GM10248 (cell line): ENCODE measurements around the gene PSMB5.
A peak's percentile ranks its signal among the peaks of the same experiment; 100 is the strongest.

Experiments
- CTCF ChIA-PET: fragments of 300-600 bp; sonication (Branson Sonifier 250); formaldehyde crosslinking; extraction: SDS; loops from one replicate; lab custom pipeline; 2021; ENCODE audit warnings: antibody characterized with exemption; lab: Yijun Ruan, JAX
- POLR2A ChIA-PET: fragments of 350-650 bp; sonication (Branson Sonifier 250); formaldehyde crosslinking; extraction: SDS; loops from one replicate; lab custom pipeline; 2020; ENCODE audit warnings: antibody characterized with exemption; lab: Yijun Ruan, JAX
- DNase-seq: peaks from one replicate; pipeline ENCODE4 v3.0.0; 2012; ENCODE audit errors: extremely low spot score
- TF ChIP-seq, protein P1 (sequence below): IDR thresholded peaks from 2 replicates; pipeline ENCODE4 v1.5.1; 2012; ENCODE audit warnings: mild to moderate bottlenecking, low read depth; ENCODE audit errors: extremely low read depth, missing control alignments, control extremely low read depth

PSMB5 gene

DNA sequence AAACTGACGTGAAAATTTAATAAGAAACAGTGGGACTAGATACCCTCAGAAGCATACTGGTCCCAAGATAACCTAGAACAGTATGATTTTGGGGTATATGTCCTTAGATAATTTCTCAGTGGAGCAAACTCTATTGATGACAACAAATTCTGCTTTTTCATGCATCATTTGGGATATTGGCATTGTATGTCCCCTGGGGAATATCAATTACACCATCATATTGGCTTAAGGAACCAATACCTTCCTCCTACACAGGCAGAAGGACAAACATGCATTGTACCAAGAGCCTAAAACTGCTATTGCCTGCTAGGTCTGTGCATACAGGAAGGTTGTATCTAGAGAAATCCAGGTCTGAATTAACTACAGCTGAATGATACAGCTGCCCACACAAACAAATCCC lies 40.2 kb upstream of the PSMB5 start:
- TF ChIP-seq, protein P1, sequence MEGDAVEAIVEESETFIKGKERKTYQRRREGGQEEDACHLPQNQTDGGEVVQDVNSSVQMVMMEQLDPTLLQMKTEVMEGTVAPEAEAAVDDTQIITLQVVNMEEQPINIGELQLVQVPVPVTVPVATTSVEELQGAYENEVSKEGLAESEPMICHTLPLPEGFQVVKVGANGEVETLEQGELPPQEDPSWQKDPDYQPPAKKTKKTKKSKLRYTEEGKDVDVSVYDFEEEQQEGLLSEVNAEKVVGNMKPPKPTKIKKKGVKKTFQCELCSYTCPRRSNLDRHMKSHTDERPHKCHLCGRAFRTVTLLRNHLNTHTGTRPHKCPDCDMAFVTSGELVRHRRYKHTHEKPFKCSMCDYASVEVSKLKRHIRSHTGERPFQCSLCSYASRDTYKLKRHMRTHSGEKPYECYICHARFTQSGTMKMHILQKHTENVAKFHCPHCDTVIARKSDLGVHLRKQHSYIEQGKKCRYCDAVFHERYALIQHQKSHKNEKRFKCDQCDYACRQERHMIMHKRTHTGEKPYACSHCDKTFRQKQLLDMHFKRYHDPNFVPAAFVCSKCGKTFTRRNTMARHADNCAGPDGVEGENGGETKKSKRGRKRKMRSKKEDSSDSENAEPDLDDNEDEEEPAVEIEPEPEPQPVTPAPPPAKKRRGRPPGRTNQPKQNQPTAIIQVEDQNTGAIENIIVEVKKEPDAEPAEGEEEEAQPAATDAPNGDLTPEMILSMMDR: no peak
- DNase-seq: no peak
- ChIA-PET POLR2A (no interaction called here), CTCF (interaction anchor here (1.1 to 8.1 kb wide), 5 partner anchors 17 to 112 kb away, joined by 3 to 79 read pairs (median 6); partner anchors contain the start of gene CDH24)

DNA sequence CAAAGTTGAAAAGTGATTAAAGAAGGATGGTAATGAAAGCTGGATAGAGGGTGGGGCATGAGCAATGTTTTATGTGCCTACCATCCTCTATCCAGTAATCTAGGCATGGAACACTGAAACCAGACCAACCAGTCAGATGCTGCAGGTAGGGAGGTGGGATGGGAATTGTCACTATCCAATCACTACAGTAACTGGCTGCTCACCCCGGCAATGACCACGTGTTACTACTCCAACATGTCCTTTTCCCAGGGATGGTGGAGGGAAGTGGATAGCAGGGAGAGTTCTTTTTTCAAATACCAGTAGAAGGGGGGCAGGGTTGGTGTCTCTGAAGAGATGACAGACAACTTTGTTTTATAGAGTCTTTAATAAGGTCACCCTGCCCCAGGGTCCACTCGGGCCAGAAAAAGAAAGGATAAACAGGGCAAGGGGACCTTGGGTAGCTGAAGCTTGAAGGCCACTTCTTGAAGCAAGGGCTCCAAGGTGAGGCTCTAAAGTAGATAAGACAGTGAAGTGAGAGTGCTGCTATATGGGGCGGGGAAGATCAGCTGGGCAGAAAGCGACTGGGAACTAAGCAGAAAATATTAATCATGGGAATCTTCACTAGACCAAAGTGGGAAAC lies 37.3 kb upstream of the PSMB5 start:
- TF ChIP-seq, protein P1: no peak
- CTCF ChIA-PET: interaction anchor here (0.6 to 3.9 kb wide), 15 partner anchors 12 to 308 kb away, joined by 3 to 50 read pairs (median 8); partner anchors contain the start of genes ACIN1, AJUBA, C14orf119 and CDH24
- DNase-seq: no peak
- POLR2A ChIA-PET: interaction anchor here (1.3 kb wide), 1 partner anchor 23 kb away, joined by 7 read pairs; the partner anchor contains the start of genes ACIN1 and C14orf119

DNA sequence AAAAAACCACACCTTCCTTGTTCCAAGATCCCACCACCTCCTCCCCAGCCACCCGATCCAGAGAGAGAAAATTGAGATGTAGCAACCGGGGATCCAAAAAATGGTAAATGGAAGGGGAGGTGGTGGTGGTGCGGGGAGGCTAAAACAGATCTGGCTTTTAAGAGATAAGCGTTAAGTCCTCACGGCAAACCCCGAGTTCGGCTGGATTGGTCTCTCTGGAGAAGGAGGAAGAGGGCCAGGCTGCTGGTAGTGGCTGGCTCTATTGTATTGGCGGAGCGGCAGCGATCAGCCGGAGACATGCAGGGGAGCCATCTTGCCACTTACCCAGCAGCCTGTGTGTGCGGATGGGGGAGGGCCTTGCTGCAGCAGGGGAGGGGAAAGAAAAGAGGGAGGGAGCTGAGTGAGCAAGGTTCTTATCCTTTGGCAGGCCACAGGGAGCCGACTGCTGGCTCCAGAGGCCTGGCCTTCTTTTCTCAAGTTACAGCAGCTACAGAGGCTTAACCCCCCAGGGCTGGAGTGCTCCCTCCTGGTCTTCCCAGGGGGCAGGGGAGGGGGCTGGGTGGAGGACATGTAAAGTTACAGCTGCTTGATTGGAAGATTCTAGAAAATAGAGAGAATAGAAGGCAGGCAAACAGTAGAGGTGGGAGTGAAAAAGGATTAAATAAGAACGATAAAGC lies 36.7 kb upstream of the PSMB5 start:
- TF ChIP-seq, protein P1: no peak
- CTCF ChIA-PET: interaction anchor here (0.6 to 3.9 kb wide), 17 partner anchors 11 to 308 kb away, joined by 3 to 50 read pairs (median 7); partner anchors contain the start of genes ACIN1, AJUBA, CDH24 and PPP1R3E
- POLR2A ChIA-PET: interaction anchor here (1.3 kb wide), 1 partner anchor 23 kb away, joined by 7 read pairs; the partner anchor contains the start of genes ACIN1 and C14orf119
- peak; percentile 88 for DNase-seq

DNA sequence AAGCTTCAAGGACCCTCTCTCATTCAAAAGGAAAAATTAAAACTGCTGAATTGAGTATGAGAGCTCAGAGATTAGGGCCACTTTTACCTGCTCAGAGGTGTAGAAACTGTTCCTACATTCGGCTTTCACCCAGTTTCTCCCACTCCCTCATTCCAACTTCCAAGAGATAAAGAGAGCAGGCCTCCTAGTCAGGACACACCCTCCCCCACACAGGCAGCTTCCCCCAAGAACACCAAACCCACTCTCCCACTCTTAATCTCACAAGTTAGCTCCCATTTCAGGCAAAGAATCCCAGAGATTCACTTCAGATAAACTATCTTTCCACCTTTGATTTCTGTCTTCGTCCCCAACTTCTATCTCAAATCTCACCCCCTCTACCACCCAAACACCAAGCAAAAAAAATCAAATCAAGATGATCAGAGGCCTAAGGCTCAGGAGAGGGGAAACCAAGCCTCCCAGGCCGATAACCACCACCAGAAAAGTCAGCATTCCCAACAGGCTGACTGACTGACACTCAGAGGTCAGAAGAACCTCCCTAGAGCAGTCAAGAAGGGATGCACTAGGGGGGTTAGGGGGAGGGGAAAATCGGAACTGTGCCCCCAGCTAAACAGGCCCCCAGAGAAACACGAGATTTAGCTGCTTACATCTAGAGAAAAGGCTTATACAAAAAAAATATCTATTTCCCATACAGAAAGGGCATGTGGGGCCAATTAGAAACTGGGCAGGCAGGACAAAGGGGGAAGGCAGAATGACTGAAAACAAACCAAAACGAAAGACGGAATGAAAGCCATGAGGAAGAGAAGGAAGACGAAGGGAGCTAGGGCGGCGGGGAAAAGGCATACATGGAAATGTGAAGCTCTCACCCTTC lies 35.8 kb upstream of the PSMB5 start:
- TF ChIP-seq, protein P1: no peak
- POLR2A ChIA-PET: interaction anchor here (0.6 kb wide), 1 partner anchor 9 kb away, joined by 4 read pairs; no protein-coding TSS in a partner anchor
- DNase-seq: no peak
- CTCF ChIA-PET: interaction anchor here (0.7 to 3.9 kb wide), 15 partner anchors 9 to 231 kb away, joined by 3 to 50 read pairs (median 5); partner anchors contain the start of genes ACIN1, CDH24 and PPP1R3E

DNA sequence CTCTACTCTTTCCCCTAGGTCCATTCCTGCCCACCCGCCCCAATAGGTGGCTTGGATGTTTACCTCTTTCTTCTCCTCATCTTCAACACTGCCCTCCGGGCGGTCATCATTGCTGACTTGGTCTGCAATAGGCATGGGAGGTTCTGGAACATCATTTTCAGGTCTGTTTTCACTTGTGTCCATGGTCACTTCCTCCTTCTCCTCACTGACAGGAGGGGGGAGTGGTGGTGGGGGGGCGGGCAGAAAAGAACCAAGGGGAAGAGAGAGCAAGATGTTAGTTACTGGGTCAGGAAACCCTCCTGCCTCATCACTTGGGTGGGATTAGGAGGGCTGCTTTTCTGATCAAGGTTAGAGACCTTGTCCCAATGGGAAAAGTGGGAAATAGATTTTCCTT lies 34.7 kb upstream of the PSMB5 start:
- CTCF ChIA-PET: interaction anchor here (0.9 to 24.2 kb wide), 62 partner anchors 8 to 689 kb away, joined by 3 to 834 read pairs (median 6); partner anchors contain the start of genes ACIN1, AJUBA, C14orf119 and CDH24
- POLR2A ChIA-PET: interaction anchor here (0.6 to 1.6 kb wide), 2 partner anchors 12 to 101 kb away, joined by 3 to 5 read pairs; partner anchors contain the start of gene CDH24
- DNase-seq: no peak
- TF ChIP-seq, protein P1: no peak
